Prostate gland (tissue), 2 donors: ENCODE data around the gene IFIT1B. TPM values are rescaled to one million over a fixed set of nuclear protein-coding genes. Genes with fewer than 3 reads are reported as not detected.

Source experiments
- DNase-seq: peaks from one replicate; pipeline ENCODE4 v3.0.0-alpha.2; 2019; ENCODE audit warnings: low spot score
- H3K27ac ChIP-seq, 2 donors: fragments of 200-600 bp; sonication (generic); 2 replicates each; pipeline ENCODE4 v1.5.1; 2017 to 2019
- H3K27me3 ChIP-seq: fragments of 200-600 bp; sonication (generic); replicated peaks from 2 replicates; pipeline ENCODE4 v1.5.1; 2019; ENCODE audit not compliant: insufficient read depth
- H3K36me3 ChIP-seq, 2 donors: fragments of 200-600 bp; sonication (generic); 1 replicate in 1 of 2; 2 replicates in 1 of 2; pipeline versions ENCODE4 v1.5.1 to v1.8.1; 2017 to 2019
- H3K4me1 ChIP-seq: fragments of 200-600 bp; sonication (generic); replicated peaks from 2 replicates; pipeline ENCODE4 v1.5.1; 2019
- H3K4me3 ChIP-seq, 2 donors: fragments of 200-600 bp; sonication (generic); 2 replicates each; pipeline ENCODE4 v1.5.1; 2017 to 2019
- H3K9me3 ChIP-seq: fragments of 200-600 bp; sonication (generic); 2 replicates; pipeline ENCODE4 v1.5.1; 2017
- POLR2A ChIP-seq: fragments of 450-650 bp; IDR thresholded peaks from one replicate; pipeline ENCODE4 v1.6.1; 2016; ENCODE audit warnings: antibody characterized with exemption, mild to moderate bottlenecking
- POLR2AphosphoS5 ChIP-seq: sonication (generic); formaldehyde crosslinking; IDR thresholded peaks from one replicate; pipeline ENCODE4 v1.6.1; 2017; ENCODE audit warnings: antibody characterized with exemption
- WGBS: methylation state at CpG from one replicate; pipeline ENCODE4 v1.1.5; 2018; 5-methylcytosine and 5-hydroxymethylcytosine counted together
- intact Hi-C: fragments of 100-400 bp; cut with DNase I; formaldehyde crosslinking; loops from one replicate; pipeline ENCODE4 v1.14.2; 2022
- total RNA-seq, 2 donors: library from RNA; depleted of rRNA; stranded (reverse); fragments of >200 nt; gene quantifications; one replicate each; pipeline ENCODE4 v1.1.0, GENCODE V29; 2016
- TF ChIP-seq, protein P1 (sequence below), 4 experiments: fragments of 200-600 bp in 2 of 4; fragments of 450-650 bp in 2 of 4; sonication (generic) in 2 of 4; IDR thresholded peaks; 1 replicate in 3 of 4; 2 replicates in 1 of 4; pipeline ENCODE4 v1.5.1; 2016 to 2019; ENCODE audit warnings: antibody characterized with exemption in 4 of 4, mild to moderate bottlenecking in 2 of 4, moderate library complexity in 2 of 4

The IFIT1B gene
- total RNA-seq, 2 donors from 2014 or later, result not detected

DNA sequence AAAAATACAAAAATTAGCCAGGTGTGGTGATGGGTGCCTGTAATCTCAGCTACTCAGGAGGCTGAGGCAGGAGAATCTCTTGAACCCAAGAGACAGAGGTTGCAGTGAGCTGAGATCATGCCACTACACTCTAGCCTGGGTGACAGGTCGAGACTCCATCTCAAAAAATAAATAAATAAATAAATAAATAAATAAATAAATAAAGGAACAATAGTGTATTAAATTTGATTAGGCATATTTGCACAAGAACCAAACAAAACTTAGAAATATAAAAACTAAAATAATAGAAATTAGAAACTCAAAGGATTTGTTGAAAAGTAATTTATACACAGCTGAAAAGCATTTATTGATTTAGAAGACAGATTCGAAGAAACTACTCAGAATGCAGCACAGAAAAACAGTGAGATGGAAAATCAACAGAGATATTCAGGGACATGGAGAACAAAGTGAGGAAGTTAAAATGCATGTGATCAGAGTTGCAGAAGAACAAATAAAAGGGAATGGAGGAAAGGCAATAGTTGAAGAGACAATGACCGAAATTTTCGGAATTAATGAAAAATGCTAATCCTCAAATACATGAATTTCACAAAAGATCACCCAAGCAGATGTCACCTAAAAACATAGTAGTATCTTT, 32.4 kb upstream of the IFIT1B start:
- no peaks in the 10 kb centered on the region for H3K9me3 ChIP-seq
- no peak overlapping the region for H3K27ac ChIP-seq
- TF ChIP-seq POLR2AphosphoS5 (no peak), POLR2A (no peak)
- TF ChIP-seq, protein P1, sequence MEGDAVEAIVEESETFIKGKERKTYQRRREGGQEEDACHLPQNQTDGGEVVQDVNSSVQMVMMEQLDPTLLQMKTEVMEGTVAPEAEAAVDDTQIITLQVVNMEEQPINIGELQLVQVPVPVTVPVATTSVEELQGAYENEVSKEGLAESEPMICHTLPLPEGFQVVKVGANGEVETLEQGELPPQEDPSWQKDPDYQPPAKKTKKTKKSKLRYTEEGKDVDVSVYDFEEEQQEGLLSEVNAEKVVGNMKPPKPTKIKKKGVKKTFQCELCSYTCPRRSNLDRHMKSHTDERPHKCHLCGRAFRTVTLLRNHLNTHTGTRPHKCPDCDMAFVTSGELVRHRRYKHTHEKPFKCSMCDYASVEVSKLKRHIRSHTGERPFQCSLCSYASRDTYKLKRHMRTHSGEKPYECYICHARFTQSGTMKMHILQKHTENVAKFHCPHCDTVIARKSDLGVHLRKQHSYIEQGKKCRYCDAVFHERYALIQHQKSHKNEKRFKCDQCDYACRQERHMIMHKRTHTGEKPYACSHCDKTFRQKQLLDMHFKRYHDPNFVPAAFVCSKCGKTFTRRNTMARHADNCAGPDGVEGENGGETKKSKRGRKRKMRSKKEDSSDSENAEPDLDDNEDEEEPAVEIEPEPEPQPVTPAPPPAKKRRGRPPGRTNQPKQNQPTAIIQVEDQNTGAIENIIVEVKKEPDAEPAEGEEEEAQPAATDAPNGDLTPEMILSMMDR (IDR thresholded peaks at IDR 0.05), result no peak
- no peaks in the 10 kb centered on the region for H3K4me1 ChIP-seq
- H3K4me3 ChIP-seq, result no peak overlapping the region
- intact Hi-C loops, result no loop called here
- no peaks in the 10 kb centered on the region for H3K27me3 ChIP-seq
- no peak for DNase-seq
- 94% methylated on average over 4 of the region's 4 CpGs for whole genome bisulfite sequencing
- no peaks in the 10 kb centered on the region for H3K36me3 ChIP-seq

DNA sequence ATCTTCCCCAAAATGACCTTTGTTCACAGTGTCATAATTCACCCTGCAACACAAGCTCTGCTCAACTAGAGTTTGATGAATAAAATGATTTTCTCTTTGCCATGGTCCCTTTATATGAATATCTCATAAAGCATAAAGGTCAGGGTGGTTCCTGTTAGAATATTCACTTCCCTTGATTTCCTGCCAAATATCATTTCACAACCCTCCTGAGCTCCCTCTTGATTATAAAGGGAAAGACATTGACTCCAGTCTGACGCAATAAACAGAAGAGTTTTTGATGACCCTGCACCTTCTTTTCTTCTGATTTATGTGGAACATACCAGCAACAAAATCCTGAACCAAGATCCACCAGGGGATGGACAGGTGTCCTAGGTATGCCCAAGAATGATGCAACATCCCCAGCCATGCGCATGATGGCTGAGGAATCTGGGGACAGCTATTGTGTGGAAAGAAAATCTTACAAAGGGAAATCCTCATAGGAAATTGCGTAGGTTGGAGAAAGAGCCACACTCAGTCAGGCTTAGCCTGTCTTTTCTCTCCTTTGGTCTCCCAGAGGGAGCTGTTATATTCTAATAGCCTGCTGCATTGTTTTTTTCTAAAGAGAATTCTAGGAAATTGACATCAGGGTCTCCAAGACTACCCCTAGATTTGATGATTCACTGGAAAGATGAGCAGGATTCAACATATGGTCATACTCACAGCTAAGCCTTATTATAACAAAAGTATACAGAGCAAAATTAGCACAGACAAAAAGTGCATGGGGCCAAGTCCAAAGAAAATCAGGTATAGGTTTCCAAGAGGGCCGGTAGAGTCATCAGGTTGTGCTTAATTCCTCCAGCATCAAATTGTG, 31.2 kb upstream of the IFIT1B start:
- no peak for TF ChIP-seq POLR2A
- TF ChIP-seq, protein P1 (IDR thresholded peaks at IDR 0.05), result no peak
- TF ChIP-seq POLR2AphosphoS5, result no peak
- no peaks in the 10 kb centered on the region for H3K9me3 ChIP-seq
- no peaks in the 10 kb centered on the region for H3K27me3 ChIP-seq
- H3K36me3 ChIP-seq, result no peaks in the 10 kb centered on the region
- H3K4me1 ChIP-seq, result no peaks in the 10 kb centered on the region
- 86% methylated on average over 4 of the region's 4 CpGs for WGBS
- no peak overlapping the region for H3K27ac ChIP-seq
- no peak for DNase-seq
- intact Hi-C loops, result no loop called here
- no peak overlapping the region for H3K4me3 ChIP-seq

DNA sequence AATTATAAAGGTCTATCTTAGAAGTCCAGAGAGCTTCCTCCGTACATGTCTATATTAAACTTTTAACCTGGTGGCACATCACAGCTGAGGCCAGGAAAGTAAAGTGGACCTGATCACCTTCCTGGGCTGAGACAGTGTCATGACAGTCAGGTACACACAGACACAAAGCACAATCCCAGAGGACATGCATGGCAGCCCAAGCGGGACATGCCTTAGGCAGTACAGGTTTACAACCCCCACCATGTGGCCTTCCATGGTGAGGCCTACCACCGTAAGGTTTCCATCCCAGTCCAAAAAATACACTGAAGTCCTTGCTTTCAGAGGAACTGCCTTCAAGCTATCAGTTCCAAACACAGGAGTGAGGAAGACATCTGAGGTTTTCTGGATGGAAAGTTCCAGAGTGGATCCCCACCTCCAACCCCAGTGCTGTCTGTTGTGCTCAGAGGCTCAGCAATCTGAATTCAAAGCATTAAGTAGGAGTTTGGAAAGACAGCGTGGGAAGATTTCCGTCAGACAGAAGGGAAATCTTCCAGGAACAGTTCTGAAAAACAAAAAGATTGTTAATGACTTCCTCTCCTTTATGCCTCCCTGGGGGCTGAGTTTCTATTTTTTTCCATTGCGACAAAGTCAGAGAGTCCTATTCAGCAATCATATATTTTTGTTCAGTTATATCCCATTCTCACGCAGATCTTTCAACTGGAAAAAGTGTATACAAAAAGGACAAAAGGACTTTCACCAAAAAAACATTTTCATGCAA, 30.0 kb upstream of the IFIT1B start:
- no peaks in the 10 kb centered on the region for H3K27me3 ChIP-seq
- H3K4me3 ChIP-seq, result no peak overlapping the region
- TF ChIP-seq POLR2A, result no peak
- TF ChIP-seq POLR2AphosphoS5, result no peak
- TF ChIP-seq, protein P1 (IDR thresholded peaks at IDR 0.05), result no peak
- H3K9me3 ChIP-seq, result no peaks in the 10 kb centered on the region
- H3K4me1 ChIP-seq, result no peaks in the 10 kb centered on the region
- no peak overlapping the region for H3K27ac ChIP-seq
- intact Hi-C loops, result no loop called here
- 83% methylated on average over 7 of the region's 7 CpGs for WGBS
- no peak for DNase-seq
- no peaks in the 10 kb centered on the region for H3K36me3 ChIP-seq

DNA sequence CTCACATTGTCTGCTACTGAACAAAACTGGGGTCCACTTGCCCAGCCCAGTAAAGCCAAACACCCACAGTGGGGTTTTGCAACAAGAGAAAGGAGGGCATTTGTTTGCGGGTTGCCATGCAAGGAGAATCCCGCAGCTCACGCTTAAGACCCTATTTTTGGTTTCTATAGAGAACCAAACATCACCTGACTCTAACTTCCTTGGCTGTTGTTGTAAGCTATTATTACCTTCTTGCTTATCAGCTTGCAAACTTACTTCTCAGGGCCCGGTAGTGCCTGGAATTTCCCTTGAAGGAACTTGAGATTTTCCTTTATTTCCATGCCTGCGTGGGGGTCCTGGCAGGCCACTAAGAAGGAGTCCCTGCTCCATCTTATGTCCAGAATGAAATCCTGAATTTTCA, 29.4 kb upstream of the IFIT1B start:
- Histone ChIP-seq H3K4me3 (no peak overlapping the region), H3K36me3 (no peaks in the 10 kb centered on the region), H3K4me1 (no peaks in the 10 kb centered on the region), H3K9me3 (no peaks in the 10 kb centered on the region), H3K27ac (no peak overlapping the region), H3K27me3 (no peaks in the 10 kb centered on the region)
- DNase-seq, result no peak
- no peak for TF ChIP-seq POLR2AphosphoS5
- TF ChIP-seq POLR2A, result no peak
- TF ChIP-seq, protein P1 (IDR thresholded peaks at IDR 0.05), result no peak
- WGBS, result 89% methylated on average over 5 of the region's 5 CpGs
- intact Hi-C loops, result no loop called here
